Psoas muscle (tissue), 8 donors: ENCODE data around the gene ADAT1. TPM values are rescaled to one million over a fixed set of nuclear protein-coding genes. Genes with fewer than 3 reads are reported as not detected.
A peak's percentile ranks its signal among the peaks of the same experiment; 100 is the strongest.

Experiments
- ATAC-seq, 4 donors: fragments of 200-7000 bp; cut with Tn5 transposase; one replicate each; pipeline ENCODE4 v1.9.1; 2020; ENCODE audit warnings: moderate library complexity in 3 of 4, mild to moderate bottlenecking in 2 of 4
- DNase-seq, 2 donors: peaks; one replicate each; pipeline ENCODE4 v3.0.0-alpha.2; 2020
- H3K27ac ChIP-seq: fragments of 200-600 bp; one replicate; pipeline ENCODE4 v1.8.0; 2022
- H3K27me3 ChIP-seq, 3 donors: fragments of 200-600 bp in 1 of 3; one replicate each; pipeline versions ENCODE4 v1.6.1 to v1.8.0; 2013 to 2022; ENCODE audit warnings: low read length in 2 of 3, mild to moderate bottlenecking in 2 of 3, moderate library complexity in 1 of 3; ENCODE audit not compliant: insufficient read depth in 3 of 3
- H3K36me3 ChIP-seq, 2 donors: fragments of 200-600 bp in 1 of 2; one replicate each; pipeline versions ENCODE4 v1.6.1 to v1.8.0; 2013 to 2022; ENCODE audit warnings: low read depth in 1 of 2, mild to moderate bottlenecking in 1 of 2, moderate library complexity in 1 of 2; ENCODE audit not compliant: insufficient read depth in 1 of 2
- H3K4me1 ChIP-seq: fragments of 200-600 bp; one replicate; pipeline ENCODE4 v1.8.0; 2022
- H3K4me3 ChIP-seq: fragments of 200-600 bp; one replicate; pipeline ENCODE4 v1.8.0; 2022; ENCODE audit warnings: mild to moderate bottlenecking
- H3K9me3 ChIP-seq: fragments of 200-600 bp; one replicate; pipeline ENCODE4 v1.8.0; 2022
- CTCF ChIP-seq: fragments of 200-600 bp; IDR thresholded peaks from one replicate; pipeline ENCODE4 v1.8.0; 2022; ENCODE audit warnings: antibody characterized with exemption
- WGBS, 3 donors: extraction: QIAGEN DNeasy Blood & Tissue Kit; methylation state at CpG; one replicate each; pipeline versions ENCODE4 v1.1.6 to v1.1.7; 2013; 5-methylcytosine and 5-hydroxymethylcytosine counted together
- intact Hi-C, 2 donors: fragments of 100-400 bp; cut with DNase I; formaldehyde crosslinking; loops; one replicate each; pipeline versions ENCODE4 v1.11.0 to v1.14.2; 2022
- polyA plus RNA-seq, 3 donors: library from polyadenylated mRNA; stranded (reverse); fragments of 200-250 nt; gene quantifications; one replicate each; pipeline ENCODE4 v1.2.3, GENCODE V29; 2013
- total RNA-seq, 4 donors: library from RNA; stranded (reverse); fragmentation: NEBNext Ultra II Directional in 2 of 4; extraction: Animal tissue kit (Norgen Biotek cat#: 25700) in 2 of 4; gene quantifications; one replicate each; pipeline versions ENCODE4 v1.2.1 to v1.2.4, GENCODE V29; 2021 to 2023
- donor health status: healthy with polysubstance abuse.
- donor health status: DM: no; HTN: no; CAD: no; lungs with moderate emphysema.
- donor health status: Bipolar disorder and iron deficiency.
- donor health status: healthy.
- donor health status: DM: yes; HTN: yes; CAD: no.
- donor health status: DM: no; HTN: no; CAD: no.
- donor health status: DM: no; HTN: no; CAD: no.
- donor health status: DM: yes; HTN: yes; CAD: no.

Gene ADAT1
- total and polyA plus RNA-seq, 7 donors, result 6.9 to 26.1 (median 18.8) TPM

GRCh38 chr16:75570396-75571065, 52.5 kb downstream of the ADAT1 start:
- Histone ChIP-seq H3K4me3 (peak overlapping the region; percentile 12), H3K27ac (peak overlapping the region; percentile 78), H3K36me3 (peaks cover 8 to 84% of the 10 kb centered on the region in 2 donors), H3K4me1 (peaks cover 46% of the 10 kb centered on the region), H3K27me3 (no peaks in the 10 kb centered on the region), H3K9me3 (no peaks in the 10 kb centered on the region)
- TF ChIP-seq CTCF, result no peak
- 28 to 54% (median 35%) methylated on average over 5 of the region's 5 CpGs for WGBS, 3 donors
- peak in 1 of 4 donors; percentile 21 for ATAC-seq
- DNase-seq, result no peak
- intact Hi-C loops, result no loop called here

DNA sequence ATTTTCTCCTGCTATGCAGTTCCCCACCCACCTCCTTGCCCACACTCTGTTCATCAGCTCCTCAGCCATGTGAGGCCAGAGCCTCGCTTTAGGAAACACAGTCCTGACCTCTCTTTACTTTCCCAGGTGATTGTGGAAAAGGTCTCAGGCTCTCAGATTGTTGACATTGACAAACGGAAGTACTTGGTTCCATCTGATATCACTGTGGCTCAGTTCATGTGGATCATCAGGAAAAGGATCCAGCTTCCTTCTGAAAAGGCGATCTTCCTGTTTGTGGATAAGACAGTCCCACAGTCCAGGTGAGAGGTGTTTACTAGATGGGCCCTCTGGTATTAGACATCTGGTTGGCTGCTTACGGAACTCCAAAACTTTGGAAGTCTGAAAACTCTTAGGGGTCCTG, 55.2 kb downstream of the ADAT1 start:
- peaks cover 50% of the 10 kb centered on the region for H3K4me1 ChIP-seq
- ATAC-seq (no peak), DNase-seq (no peak)
- intact Hi-C loops, result loop anchor here (2.0 to 5.0 kb wide), 3 partner anchors 51 to 79 kb away; partner anchors contain the start of genes ADAT1 (in 1 of the 2), KARS1 (in 1 of the 2) and TERF2IP (in 1 of the 2)
- peak overlapping the region; percentile 90 for H3K27ac ChIP-seq
- H3K27me3 ChIP-seq, result no peaks in the 10 kb centered on the region
- peak overlapping the region; percentile 99 for H3K4me3 ChIP-seq
- WGBS, 3 donors, result 78 to 85% (median 81%) methylated on average over 4 of the region's 4 CpGs
- peaks cover 8 to 58% of the 10 kb centered on the region in 2 donors for H3K36me3 ChIP-seq
- TF ChIP-seq CTCF, result no peak
- no peaks in the 10 kb centered on the region for H3K9me3 ChIP-seq

DNA sequence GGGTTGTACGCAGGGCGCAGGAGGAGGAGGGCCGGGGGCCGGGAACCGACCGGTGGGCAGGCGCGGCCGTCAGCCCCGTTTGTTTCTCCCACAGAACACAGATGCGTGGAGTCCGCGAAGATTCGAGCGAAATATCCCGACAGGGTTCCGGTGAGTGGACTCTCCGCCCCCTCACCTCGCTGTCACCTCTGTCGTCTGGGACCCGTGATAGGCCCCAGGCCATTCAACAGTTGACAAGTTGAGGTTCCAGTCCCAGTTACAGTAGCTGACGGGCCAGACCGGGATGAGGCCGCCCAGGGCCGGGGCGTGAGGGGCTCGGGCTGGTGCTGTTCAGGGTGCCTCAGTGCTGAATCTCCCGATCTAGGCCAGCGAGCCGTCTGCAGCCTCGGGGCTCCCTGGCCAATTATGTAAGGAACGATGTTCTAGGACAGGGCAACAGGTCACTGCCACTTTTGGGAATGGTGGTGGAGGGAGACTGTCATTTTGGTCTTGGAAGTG, 56.3 kb downstream of the ADAT1 start:
- TF ChIP-seq CTCF, result no peak
- Histone ChIP-seq H3K4me1 (peaks cover 50% of the 10 kb centered on the region), H3K4me3 (peak overlapping the region; percentile 99), H3K36me3 (peaks cover 8 to 47% of the 10 kb centered on the region in 2 donors), H3K9me3 (no peaks in the 10 kb centered on the region), H3K27ac (peak overlapping the region; percentile 90), H3K27me3 (no peaks in the 10 kb centered on the region)
- intact Hi-C loops, result loop anchor here (2.0 to 5.0 kb wide), 3 partner anchors 50 to 80 kb away; partner anchors contain the start of genes ADAT1 (in 1 of the 2), KARS1 (in 1 of the 2) and TERF2IP (in 1 of the 2)
- 0 to 1% (median 1%) methylated on average over 28 to 32 of the region's 32 CpGs for WGBS, 3 donors
- DNase-seq, result peak in 1 of 2 donors; percentile 55
- ATAC-seq, result peak in 3 of 4 donors; percentile 9 to 17 (median 12)

DNA sequence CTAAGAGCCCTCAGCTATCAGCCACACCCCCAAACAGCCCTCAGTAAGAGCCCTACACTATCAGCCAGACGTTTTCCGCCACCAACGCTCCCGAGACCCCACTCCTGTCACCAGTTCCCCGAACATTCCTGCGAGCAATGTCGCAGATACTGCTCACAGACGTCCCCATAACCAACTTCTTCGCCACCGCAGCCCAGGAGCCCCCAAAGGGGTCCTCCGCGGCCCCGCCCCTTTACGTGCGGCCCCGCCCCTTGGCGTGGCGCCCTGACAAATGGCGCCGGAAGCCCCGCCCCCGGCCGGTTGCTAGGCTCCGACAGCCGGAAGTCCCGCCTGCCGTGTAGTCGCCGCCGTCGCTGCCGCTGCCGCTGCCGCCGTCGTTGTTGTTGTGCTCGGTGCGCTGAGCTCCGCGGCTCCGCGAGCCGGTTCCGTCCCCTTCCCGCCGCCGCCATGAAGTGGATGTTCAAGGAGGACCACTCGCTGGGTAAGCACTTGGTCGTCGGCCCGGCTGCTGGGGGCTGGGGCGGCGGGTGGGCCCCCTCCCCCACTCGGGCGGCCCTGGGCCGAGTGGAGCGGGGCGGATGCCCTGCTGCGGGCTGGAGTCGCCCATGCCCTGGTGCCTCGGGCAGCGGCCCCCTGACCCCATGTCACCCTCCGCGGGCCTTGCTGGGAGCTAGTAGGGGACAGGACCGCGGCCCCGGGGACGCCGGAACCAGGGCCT, 56.9 kb downstream of the ADAT1 start, which contains the start of gene GABARAPL2:
Gene GABARAPL2, plus strand, starts transcription at position 340 of the 718 bp plus-strand sequence. Its CDS starts 108 bp downstream, at position 448.
- ATAC-seq (peak; percentile 88 to 95 (median 92)), DNase-seq (peak; percentile 83 to 92)
- 0% methylated on average over 47 to 69 of the region's 69 CpGs for WGBS, 3 donors
- Histone ChIP-seq H3K27ac (peak within 1 kb of the TSS; percentile 90), H3K9me3 (no peaks in the 10 kb centered on the region), H3K4me1 (peaks cover 46% of the 10 kb centered on the region), H3K36me3 (peaks cover 8 to 41% of the 10 kb centered on the region in 2 donors), H3K4me3 (peak within 1 kb of the TSS; percentile 99), H3K27me3 (no peaks in the 10 kb centered on the region)
- intact Hi-C loops, result loop anchor here (2.0 to 5.0 kb wide), 3 partner anchors 49 to 81 kb away; partner anchors contain the start of genes ADAT1 (in 1 of the 2), KARS1 (in 1 of the 2) and TERF2IP (in 1 of the 2)
- no peak for TF ChIP-seq CTCF
